Measurements from ENCODE around the gene CNTFR.

GRCh38 chr9:34547960-34548611 is 41.4 kb downstream of the CNTFR start:
- TF ChIP-seq CTCF (conservative IDR thresholded peaks at IDR 0.05; ENCODE audit: low read length) (peak; percentile 79), EZH2phosphoT487 (IDR thresholded peaks at IDR 0.05; ENCODE audit: borderline replicate concordance, low read depth, low read length) (no peak)

Measured in OCI-LY7 (cell line).